ENCODE measurements around the gene NEUROG1. TPM values are rescaled to one million over a fixed set of nuclear protein-coding genes. Genes with fewer than 3 reads are reported as not detected.
A peak's percentile ranks its signal among the peaks of the same experiment; 100 is the strongest.

Gene NEUROG1
- total and polyA plus RNA-seq, 12 donors, result not detected

GRCh38 chr5:135493406-135494180, 42.2 kb downstream of the NEUROG1 start:
- peak in 1 of 8 donors; percentile 47 for ATAC-seq

GRCh38 chr5:135492319-135492626, 43.5 kb downstream of the NEUROG1 start:
- TF ChIP-seq, protein P1, sequence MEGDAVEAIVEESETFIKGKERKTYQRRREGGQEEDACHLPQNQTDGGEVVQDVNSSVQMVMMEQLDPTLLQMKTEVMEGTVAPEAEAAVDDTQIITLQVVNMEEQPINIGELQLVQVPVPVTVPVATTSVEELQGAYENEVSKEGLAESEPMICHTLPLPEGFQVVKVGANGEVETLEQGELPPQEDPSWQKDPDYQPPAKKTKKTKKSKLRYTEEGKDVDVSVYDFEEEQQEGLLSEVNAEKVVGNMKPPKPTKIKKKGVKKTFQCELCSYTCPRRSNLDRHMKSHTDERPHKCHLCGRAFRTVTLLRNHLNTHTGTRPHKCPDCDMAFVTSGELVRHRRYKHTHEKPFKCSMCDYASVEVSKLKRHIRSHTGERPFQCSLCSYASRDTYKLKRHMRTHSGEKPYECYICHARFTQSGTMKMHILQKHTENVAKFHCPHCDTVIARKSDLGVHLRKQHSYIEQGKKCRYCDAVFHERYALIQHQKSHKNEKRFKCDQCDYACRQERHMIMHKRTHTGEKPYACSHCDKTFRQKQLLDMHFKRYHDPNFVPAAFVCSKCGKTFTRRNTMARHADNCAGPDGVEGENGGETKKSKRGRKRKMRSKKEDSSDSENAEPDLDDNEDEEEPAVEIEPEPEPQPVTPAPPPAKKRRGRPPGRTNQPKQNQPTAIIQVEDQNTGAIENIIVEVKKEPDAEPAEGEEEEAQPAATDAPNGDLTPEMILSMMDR (IDR thresholded peaks at IDR 0.05), result no peak
- Histone ChIP-seq H3K27ac (no peak overlapping the region), H3K4me3 (no peak overlapping the region), H3K9me3 (no peaks in the 10 kb centered on the region), H3K4me1 (peaks cover 2 to 39% (median 23%) of the 10 kb centered on the region in 9 donors), H3K36me3 (no peaks in the 10 kb centered on the region), H3K27me3 (peaks cover 25 to 86% (median 81%) of the 10 kb centered on the region in 7 donors)
- no peak for ATAC-seq
- DNase-seq, result no peak
- intact Hi-C loops (cut with DNase I), result no loop called here
- WGBS, 2 donors, result 43 to 50% methylated on average over 3 of the region's 3 CpGs

More at GRCh38 chr5:135493406-135494180, 42.2 kb downstream of the NEUROG1 start:
- TF ChIP-seq, protein P1 (IDR thresholded peaks at IDR 0.05), result no peak
- Histone ChIP-seq H3K4me3 (no peak overlapping the region), H3K9me3 (no peaks in the 10 kb centered on the region), H3K27me3 (peaks cover 16 to 80% (median 73%) of the 10 kb centered on the region in 7 donors), H3K27ac (no peak overlapping the region), H3K4me1 (peaks cover 2 to 36% (median 21%) of the 10 kb centered on the region in 9 donors), H3K36me3 (no peaks in the 10 kb centered on the region)
- 76 to 78% methylated on average over 8 of the region's 8 CpGs for WGBS, 2 donors
- no peak for DNase-seq
- intact Hi-C loops (cut with DNase I), result no loop called here

- intact Hi-C loops (cut with DNase I), result no loop called here
- Histone ChIP-seq H3K4me1 (peaks cover 2 to 39% (median 23%) of the 10 kb centered on the region in 9 donors), H3K4me3 (no peak overlapping the region), H3K27ac (no peak overlapping the region), H3K9me3 (no peaks in the 10 kb centered on the region), H3K36me3 (no peaks in the 10 kb centered on the region), H3K27me3 (peaks cover 29 to 87% (median 81%) of the 10 kb centered on the region in 7 donors)
- DNase-seq (no peak), ATAC-seq (no peak)
- TF ChIP-seq, protein P1 (IDR thresholded peaks at IDR 0.05), result no peak
- WGBS, 2 donors, result 7 to 11% methylated on average over 40 of the region's 40 CpGs
Observed at GRCh38 chr5:135491552-135492318, 44.0 kb downstream of the NEUROG1 start.

GRCh38 chr5:135491038-135491551, 44.7 kb downstream of the NEUROG1 start:
- Histone ChIP-seq H3K36me3 (no peaks in the 10 kb centered on the region), H3K4me3 (no peak overlapping the region), H3K4me1 (peaks cover 2 to 39% (median 23%) of the 10 kb centered on the region in 9 donors), H3K27ac (no peak overlapping the region), H3K27me3 (peaks cover 31 to 90% (median 84%) of the 10 kb centered on the region in 7 donors), H3K9me3 (no peaks in the 10 kb centered on the region)
- intact Hi-C loops (cut with DNase I), result no loop called here
- no peak for ATAC-seq
- TF ChIP-seq, protein P1 (IDR thresholded peaks at IDR 0.05), result no peak
- 10 to 17% methylated on average over 14 of the region's 14 CpGs for WGBS, 2 donors
- DNase-seq, result no peak

All from heart right ventricle (tissue), 16 donors.